Fibroblast of skin of left biceps (primary cell): ENCODE data around the gene TAF3.
A peak's percentile ranks its signal among the peaks of the same experiment; 100 is the strongest.

Experiments used
- DNase-seq, 2 experiments: peaks; one replicate each; pipeline ENCODE4 v3.0.0-alpha.2; 2013; ENCODE audit warnings: low read depth in 2 of 2

Gene TAF3

GRCh38 chr10:7932301-7933036, 114.2 kb downstream of the TAF3 start:
- DNase-seq: no peak

- no peak for DNase-seq
These were observed 115.0 kb downstream of the TAF3 start for GRCh38 chr10:7933262-7933661.

GRCh38 chr10:7933757-7934156, 115.5 kb downstream of the TAF3 start:
- no peak for DNase-seq

- DNase-seq: no peak
These were observed 119.1 kb downstream of the TAF3 start for GRCh38 chr10:7937315-7937945.

- no peak for DNase-seq
These were observed 123.3 kb downstream of the TAF3 start for GRCh38 chr10:7941576-7941975.

GRCh38 chr10:7942316-7942715, 124.0 kb downstream of the TAF3 start:
- no peak for DNase-seq

GRCh38 chr10:7942859-7943258, 124.6 kb downstream of the TAF3 start:
- no peak for DNase-seq

- DNase-seq: no peak
These were observed 125.8 kb downstream of the TAF3 start for GRCh38 chr10:7944215-7944480.

GRCh38 chr10:7944537-7944936, 126.2 kb downstream of the TAF3 start:
- DNase-seq: no peak

GRCh38 chr10:7945034-7945433, 126.7 kb downstream of the TAF3 start:
- no peak for DNase-seq

- DNase-seq: no peak
These were observed 127.3 kb downstream of the TAF3 start for GRCh38 chr10:7945469-7946187.

GRCh38 chr10:7948371-7949000, 130.2 kb downstream of the TAF3 start:
- no peak for DNase-seq

GRCh38 chr10:7950981-7951847, 132.9 kb downstream of the TAF3 start:
- DNase-seq: peak; percentile 21 to 30

GRCh38 chr10:7952266-7952665, 134.0 kb downstream of the TAF3 start:
- DNase-seq: no peak

GRCh38 chr10:7953447-7953846, 135.1 kb downstream of the TAF3 start:
- DNase-seq: no peak

GRCh38 chr10:7955446-7955845, 137.1 kb downstream of the TAF3 start:
- no peak for DNase-seq

- peak; percentile 70 to 71 for DNase-seq
These were observed 138.2 kb downstream of the TAF3 start for GRCh38 chr10:7956508-7956907.

GRCh38 chr10:7957591-7957990, 139.3 kb downstream of the TAF3 start:
- no peak for DNase-seq

GRCh38 chr10:7958442-7958841, 140.1 kb downstream of the TAF3 start:
- no peak for DNase-seq

- no peak for DNase-seq
These were observed 141.8 kb downstream of the TAF3 start for GRCh38 chr10:7960108-7960507.

GRCh38 chr10:7962592-7962991, 144.3 kb downstream of the TAF3 start:
- DNase-seq: no peak

- DNase-seq: no peak
These were observed 147.2 kb downstream of the TAF3 start for GRCh38 chr10:7965457-7965856.
